IPS-11a (cell line): ENCODE data around the gene CTNNBL1.

Source experiments
- H3K4me3 ChIP-seq: one replicate; pipeline ENCODE4 v1.5.1; 2013; ENCODE audit warnings: low read depth, low read length, control low read depth

CTNNBL1 gene

DNA sequence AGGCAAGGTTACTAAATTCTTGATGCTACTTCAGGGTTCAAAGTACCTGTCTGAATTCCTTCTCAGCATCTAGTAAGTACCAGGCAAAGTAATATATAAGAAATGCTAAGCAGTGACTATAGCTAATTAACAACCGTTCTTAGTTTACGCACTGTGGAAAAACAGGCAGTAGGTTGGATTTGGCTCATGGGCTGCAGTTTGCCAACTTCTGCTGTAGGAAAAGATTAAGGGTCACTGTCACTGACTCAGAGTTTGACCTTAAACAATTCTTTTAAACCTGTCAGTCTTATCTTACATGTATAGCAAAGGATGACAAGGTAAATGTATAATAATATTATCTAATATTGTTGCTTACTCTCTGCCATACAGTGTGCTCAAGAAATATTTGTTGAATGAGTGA lies 42.3 kb downstream of the CTNNBL1 start:
- no peak overlapping the region for H3K4me3 ChIP-seq

DNA sequence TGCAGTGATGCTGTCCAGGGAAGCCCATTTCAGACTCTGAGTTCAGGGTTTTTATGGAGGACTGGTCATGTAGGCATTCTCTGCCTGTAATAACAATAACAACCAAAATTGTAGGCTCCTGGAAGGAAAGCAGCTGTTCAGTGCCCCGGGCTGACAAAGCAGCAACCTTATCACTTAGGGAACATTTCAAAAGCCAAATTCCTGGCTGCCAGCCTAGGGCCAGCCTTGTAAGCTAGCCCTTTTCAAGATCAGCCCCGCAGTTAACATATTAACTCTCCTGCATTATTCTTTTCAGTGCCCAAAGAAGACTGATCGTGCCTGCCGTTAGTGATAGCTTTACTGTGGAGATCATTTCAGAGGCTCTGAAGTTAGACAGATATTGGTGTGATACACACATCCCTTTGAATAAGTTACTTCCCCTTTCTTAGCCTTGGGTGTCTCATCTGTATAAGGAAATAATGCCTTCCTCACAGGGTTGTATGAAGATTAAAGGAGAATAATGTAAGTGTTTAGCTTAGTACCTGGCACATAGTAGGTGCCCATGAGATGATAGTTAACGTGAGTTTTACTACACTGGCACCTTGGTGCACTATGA lies 44.1 kb downstream of the CTNNBL1 start:
- no peak overlapping the region for H3K4me3 ChIP-seq

DNA sequence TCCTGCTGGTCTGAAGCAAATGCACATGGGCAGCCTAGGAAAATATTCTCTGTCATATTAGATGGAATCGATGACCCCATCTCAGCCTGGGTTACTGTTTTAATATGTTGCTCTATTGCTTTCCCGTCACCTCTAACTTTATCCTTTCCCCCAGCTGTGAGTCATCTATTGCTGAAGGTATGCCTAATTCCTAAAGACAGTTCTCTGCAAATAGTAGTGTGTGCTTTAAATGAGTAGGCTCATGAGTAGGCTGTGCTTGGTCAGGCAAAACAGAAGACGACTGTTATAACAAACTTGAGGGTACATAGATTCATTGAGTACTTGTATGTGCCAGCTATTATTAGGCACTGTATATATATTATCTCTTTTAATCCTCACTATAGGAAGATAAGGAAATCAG lies 47.2 kb downstream of the CTNNBL1 start:
- no peak overlapping the region for H3K4me3 ChIP-seq

DNA sequence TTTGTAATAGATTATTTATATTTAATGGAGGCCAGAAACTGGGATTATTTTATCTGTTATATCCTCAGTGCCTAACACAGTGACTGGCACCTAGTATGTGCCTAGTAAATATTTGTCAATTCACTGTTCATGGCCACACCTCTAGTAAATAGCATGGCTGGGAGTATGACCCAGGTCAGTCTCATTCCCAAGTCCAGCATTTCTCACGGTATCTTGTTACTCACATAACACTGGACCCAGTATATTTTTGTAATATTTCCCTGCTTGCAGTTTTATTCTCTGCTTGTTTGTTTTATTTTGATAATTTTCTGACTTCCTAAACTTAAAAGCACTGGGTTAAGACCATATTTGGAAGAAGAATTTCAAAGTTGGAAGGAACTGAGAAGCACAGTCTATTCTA lies 47.7 kb downstream of the CTNNBL1 start:
- H3K4me3 ChIP-seq = no peak overlapping the region

DNA sequence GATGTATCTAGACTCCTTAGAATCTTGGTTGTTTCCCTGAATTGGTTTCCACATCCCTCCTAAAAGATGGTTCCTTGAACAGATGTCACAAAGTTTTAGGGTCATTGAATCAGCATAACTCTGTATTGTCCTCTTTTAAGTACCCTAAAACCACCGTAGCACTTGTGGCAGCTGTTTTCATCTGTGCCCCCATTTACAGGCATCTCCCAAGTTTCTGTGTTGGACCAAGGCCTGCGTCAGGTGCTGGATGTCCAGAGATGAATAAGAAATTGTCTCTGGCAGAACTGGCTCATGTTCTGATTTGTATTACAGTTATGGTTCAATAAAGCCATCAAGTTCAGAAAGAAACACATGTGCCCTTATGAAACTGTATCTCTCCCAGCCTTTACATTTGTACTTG lies 48.3 kb downstream of the CTNNBL1 start:
- H3K4me3 ChIP-seq = no peak overlapping the region

DNA sequence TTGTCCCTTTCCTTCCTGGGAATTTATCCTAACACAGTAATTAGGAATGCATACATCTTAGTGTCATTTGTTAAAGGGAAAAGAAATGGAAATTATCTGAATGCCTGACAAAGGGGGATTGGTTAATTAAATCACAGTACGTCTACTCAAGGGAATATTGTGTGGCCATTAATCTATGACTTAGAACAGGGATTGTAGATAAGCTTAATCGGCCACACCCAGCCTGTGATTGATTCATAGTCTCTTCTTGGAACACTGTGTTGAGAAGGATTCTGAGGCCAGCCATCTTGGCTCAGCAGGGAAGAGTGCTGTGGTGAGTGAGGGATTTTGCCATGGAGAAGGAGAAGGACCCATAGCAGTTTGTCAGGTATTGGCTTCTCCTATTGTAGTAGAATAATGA lies 50.5 kb downstream of the CTNNBL1 start:
- no peak overlapping the region for H3K4me3 ChIP-seq

DNA sequence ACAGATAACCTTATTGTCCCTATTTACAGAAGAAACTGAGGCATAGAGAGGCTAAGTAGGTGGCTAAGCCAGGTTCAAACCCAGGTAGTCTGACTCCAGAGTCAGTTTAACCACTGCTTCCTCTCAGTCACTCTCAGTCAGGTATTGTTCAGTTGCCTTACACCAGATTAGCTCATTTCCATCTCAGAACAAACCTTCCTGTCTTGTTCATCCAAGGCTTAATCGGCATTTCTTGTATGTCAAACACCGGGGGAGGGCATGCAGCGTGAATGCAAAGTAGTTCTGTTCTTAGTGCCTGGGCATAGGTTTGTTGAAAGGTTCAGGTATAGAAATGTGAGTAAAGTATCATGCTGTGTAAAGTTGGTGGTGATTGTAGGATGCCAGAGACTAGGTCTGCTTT lies 51.7 kb downstream of the CTNNBL1 start:
- H3K4me3 ChIP-seq = no peak overlapping the region

DNA sequence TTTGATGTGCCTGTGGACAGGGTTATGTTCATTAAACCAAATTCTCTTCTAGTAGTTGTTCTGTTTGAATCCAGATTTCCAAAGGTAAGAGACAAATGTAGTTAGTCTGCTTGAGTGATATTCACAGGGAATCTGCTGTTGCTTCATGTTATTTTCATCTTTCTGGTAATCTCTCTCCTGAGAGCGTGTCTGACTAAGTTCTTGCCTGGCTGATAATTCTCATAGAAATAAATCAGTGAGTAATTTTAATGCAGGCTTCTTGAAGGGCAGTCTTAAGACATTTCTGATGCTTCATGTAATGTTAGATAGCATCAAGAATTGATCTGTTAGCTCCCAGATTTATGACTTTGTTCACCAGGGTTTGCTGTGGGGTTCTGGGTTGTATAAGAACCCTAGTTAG lies 54.2 kb downstream of the CTNNBL1 start:
- no peak overlapping the region for H3K4me3 ChIP-seq

DNA sequence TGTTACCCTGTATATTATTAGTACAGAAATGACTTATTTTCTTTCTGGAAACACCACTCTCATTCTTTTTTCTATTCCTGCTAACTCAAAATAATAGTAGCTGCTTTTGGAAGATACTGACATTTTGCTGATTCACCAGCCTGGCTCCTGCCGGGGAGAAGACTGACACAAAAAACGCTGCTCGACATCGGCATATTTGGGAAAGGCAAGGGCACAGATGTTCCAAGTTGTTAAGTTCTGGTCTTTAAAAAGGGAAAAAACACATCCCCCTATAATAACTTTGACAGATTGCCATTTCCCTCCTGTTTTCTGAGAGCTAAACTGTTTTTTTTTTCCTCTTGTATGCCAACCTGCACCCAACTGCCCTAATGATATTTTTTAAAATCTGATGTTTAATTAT lies 55.4 kb downstream of the CTNNBL1 start:
- H3K4me3 ChIP-seq = no peak overlapping the region

DNA sequence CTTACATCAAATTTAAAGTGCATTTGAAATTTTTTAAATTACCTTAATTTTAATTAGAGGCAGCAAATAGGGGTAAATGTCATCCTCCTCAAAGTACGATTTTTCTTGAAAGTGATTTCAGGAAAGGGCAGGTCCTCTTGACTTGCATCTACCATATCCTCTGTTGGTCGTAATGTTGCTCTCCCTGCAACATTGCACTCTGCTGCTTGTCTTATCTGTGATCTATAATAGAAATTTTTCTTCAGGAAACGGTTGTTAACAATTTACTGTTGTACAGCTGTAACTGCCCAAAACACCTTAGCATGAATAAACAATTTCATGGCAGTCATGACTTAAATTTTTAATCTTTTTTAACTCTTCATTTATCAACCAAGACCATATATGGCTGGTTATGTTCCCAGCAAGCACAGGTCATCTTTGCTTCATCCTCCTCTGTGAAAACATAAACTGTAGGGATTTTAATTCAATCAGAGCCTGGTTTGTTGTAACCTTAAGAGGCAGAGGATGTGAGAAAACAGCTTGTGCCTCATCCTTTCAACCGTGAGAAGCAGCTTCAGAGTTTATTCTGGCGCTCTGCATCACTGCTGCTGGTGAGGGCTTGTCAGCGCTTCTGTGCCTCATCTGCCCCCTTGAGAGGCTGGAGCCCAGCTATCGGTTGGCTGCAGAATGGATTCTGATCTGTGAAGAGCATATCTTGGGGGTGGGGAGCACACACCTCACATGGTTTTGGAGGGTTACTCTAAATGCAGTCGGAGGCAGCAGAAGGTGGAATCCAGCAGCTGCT lies 56.0 kb downstream of the CTNNBL1 start:
- H3K4me3 ChIP-seq = no peak overlapping the region

DNA sequence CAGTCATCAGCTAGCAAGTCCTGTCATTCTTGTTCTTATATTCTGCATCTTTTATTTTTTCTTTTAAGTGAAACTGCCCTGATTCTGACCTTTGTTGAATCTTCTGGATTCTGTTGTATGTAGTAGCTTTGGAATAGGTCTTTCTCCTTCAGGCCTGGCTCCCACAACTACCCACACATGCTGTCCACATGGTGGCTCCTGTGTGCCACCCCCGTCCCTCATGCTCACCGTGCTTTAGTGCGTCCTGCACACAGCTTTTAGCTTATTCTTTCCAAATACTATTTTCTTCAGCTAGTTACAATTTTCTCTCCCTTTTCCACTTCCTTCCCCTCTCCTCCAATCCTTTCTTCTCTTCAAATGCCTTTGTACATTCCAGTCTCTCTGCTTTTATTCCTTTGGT lies 61.8 kb downstream of the CTNNBL1 start:
- H3K4me3 ChIP-seq = no peak overlapping the region

DNA sequence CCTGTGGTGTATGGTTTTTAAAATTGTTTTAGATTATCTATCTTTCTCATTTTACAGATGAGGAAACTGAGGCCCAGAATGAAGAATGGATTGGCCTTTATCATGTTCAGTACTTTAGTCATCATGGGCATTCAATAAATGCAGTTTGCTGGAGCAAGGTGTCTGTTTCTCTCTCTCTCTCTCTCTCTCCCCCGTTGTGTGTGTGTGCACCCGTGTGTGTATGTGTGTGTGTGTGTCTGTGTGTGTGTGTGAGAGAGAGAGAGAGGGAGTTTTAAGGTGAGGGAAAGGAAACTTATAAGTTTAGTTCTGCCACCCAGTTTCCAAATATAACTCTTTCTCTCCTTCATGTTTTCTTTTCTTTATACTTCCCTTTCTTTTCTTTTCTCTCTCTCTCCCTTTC lies 62.4 kb downstream of the CTNNBL1 start:
- no peak overlapping the region for H3K4me3 ChIP-seq

DNA sequence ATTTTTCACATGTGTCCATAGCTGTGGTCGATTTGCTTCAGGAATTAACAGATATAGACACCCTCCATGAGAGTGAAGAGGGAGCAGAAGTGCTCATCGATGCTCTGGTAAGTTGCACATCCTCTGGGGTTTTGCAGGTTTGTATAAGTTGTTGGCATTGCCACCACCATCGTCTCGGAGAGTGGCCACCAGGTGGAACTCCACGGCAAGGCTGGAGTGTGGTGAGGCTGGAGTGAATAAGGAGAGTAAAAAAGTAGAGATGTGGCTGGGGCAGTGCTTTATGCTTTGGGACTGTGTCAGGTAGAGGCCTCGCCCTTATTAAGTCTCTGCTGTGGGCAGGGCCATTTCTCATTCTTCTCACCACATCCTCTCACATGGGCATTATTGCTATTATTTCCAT lies 63.7 kb downstream of the CTNNBL1 start:
- no peak overlapping the region for H3K4me3 ChIP-seq

DNA sequence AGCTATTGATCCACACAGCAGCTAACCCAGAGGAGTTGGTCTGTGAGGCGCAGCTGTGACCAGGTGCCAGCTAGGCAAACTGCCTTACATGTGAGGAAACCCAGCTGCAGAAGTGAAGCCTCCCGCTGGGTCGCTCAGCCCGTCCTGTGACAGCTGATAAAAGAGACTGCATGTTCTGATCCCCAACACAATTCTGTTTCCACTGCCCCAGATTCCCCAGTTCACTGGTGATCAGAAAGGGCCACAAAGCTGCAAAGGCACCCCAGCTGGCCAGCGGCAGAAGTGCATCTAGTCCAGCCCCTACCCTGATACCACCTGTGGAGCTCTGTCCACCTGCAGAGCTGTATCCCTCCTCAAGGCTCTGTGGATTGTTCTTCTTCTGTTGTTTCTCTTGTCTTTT lies 64.5 kb downstream of the CTNNBL1 start:
- H3K4me3 ChIP-seq = no peak overlapping the region

DNA sequence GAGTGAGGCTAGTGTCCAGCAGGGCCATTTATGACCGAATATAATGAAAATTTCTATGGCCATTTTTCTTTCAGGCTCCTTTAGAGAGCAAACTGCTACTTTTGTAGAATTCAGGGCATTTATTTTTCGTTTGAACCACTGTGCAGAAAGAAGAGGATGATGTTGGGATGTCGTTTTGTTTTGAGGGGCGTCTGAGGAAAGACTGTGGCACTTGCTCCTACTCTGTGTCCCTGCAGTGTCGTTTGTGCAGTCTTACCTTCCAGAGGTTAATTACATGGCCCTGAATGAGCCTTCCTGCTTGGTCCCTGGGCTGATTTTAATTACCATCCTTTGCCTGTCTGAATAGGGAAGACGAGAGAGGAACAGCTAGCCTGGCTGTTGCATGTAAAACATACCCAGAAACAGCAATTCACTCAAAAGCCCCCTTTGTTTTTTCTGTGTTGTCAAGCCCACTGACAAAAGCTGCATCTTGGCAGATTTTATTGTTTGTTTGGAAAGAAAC lies 65.3 kb downstream of the CTNNBL1 start:
- no peak overlapping the region for H3K4me3 ChIP-seq

DNA sequence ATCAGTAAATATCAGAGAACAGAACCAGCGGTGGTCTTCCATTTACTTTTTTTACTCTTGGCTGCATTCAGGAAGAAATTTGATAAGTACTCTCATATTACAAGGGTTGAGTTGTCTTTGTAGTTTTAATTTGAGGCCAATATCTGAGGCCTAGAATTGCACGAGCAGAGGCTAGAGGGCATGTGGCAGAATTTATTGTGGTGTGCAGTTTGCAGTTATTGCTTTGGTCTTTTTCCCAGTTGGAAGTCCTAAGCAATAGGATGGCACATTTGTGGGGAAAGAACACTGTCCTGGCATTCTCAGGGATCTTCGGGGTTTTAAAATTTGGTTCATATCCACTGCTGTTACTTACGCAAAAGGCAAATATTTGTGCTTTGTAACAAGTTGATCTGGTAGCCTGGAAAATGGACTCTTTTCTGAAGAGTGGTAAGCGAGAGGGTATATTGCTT lies 66.0 kb downstream of the CTNNBL1 start:
- no peak overlapping the region for H3K4me3 ChIP-seq

DNA sequence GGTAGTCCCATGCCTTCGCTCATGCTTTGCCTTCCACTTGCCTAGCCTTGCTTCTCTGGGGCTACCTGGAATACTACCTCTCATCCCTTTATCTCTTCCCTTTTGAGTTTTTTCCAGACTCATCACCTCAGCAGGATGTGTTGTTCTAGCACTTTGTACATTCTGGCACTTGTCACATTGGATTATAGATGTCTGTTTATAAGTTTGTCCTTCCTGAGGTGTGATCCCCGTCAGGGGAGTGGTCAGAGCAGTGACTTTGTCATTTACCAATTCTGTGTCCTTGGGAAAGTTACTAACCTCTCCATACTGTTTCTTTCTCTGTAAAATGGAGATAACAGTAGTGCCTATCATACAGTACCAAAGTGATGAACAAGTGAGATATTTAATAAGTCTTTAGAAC lies 66.5 kb downstream of the CTNNBL1 start:
- H3K4me3 ChIP-seq = no peak overlapping the region

DNA sequence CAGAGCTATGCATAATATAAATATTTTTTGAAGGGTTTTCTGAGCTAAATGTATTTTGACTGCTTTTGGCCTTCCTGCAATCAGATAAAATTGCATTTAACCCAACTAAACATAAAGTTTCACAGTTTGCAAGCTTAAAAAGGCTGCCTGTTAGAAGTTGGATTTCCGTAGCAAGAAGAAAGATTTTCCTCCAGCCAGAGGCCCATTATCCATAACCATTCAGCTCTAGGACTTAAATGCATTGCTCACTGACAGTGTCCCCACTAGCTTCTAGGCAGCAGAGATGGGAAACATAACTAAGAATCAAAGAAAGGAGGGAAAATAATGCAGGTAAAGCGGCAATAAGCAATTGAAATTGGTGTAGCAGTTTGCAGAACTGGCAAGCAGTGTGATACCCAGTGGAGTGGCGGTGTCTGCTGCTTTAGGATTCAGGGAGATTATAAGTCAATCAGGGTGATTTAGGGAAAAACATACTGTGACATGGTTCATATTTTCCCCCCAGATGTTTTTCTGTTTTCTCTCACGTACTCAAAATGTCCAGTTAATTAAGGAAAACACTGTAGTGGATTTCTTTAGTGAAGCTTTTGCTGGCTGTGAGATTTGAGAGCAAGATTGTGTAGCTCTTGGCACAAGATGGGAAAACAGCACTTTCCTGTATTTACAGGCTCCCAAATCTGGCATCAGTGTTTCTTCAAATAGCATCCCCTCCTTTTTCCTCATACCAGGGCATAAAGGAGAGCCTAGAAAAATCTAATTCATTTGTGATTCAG lies 69.1 kb downstream of the CTNNBL1 start:
- H3K4me3 ChIP-seq = no peak overlapping the region

DNA sequence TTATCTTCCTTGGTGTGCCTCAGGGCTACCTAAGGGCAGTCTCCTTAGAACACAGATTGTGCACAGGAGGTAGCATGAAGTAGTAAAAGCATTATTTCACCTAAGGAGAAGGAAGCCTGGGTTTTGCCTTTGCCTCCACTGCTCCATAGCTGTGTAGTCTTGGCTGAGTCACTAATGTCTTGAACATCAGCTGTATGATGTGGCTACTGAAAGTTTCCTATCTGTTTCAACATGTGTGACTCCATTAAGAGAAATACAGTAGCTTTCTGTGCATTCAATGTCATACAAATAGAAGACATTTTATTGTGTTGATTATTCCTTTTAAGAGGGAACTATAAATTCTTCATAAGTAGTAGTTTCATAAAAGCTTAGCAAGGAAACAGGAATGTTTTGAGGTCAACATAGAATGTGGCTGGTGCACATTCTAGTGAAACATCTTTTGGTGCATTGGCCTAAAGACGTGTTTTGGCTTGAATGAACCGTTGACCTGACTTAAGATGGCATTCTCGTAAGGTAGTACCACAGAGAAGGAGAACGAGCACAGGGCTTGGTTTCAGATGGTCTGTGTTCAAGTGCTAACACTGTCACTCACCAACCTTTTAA lies 70.6 kb downstream of the CTNNBL1 start:
- no peak overlapping the region for H3K4me3 ChIP-seq

DNA sequence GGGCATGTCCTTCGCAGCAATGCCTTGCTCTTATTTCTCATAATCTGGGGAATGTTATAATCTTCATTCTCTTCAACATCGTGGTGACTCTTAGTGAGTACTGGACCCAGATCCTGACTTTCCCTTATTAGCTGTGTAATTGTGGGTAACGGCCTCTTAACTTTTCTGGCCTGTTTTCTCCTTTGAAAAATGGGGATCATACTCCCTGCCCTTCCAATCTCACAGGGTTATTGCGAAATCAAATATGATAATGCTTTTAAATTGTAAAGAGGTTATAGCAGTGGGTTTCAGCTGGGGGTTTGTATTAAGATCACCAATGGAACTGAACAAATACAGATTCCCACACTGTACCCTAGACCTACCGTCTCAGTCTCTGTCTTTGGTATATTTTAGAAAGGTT lies 77.1 kb downstream of the CTNNBL1 start:
- no peak overlapping the region for H3K4me3 ChIP-seq

DNA sequence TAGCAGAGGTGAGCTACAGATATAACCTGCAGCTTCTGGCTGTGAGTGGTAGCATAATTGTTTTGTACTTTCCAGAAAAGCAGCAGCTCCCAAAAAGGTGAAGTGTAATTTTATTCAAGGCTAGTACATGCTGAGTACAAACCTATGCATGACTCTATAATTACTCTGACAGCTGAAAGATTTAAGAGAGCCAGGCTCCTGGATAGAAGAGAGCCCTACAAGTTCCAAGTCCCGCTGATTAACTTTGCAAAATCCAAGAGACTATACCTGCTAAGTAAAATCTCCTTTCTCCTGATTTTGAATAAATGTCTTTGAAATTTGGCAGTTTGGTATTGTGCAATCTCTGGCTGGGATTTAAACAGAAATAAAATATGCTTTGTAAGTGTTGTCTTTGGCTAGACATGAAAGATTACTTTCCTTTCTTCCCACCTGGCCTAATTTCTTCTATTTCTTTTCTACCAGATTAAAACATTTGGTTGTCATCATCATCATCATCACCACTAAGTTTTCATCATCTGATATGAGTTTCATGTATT lies 79.5 kb downstream of the CTNNBL1 start:
- no peak overlapping the region for H3K4me3 ChIP-seq
